ENCODE data around the gene GTSF1L.
"Not testable (repeated sequence)": the region's sequence is repeated elsewhere in the genome, so short reads cannot be mapped to it uniquely, and the experiment has no call there.

Gene GTSF1L

GRCh38 chr20:43766917-43767316, 40.1 kb upstream of the GTSF1L start:
- Mint-ChIP-seq H3K4me3 (no peak overlapping the region), H3K36me3 (ENCODE audit: low read depth) (no peaks in the 10 kb centered on the region), H3K9me3 (no peaks in the 10 kb centered on the region), H3K27ac (no peak overlapping the region), H3K27me3 (ENCODE audit: low read depth) (peaks cover 34% of the 10 kb centered on the region), H3K4me1 (no peaks in the 10 kb centered on the region)
- TF ChIP-seq CTCF (IDR thresholded peaks at IDR 0.05; ENCODE audit: unreplicated experiment in 3 of 3), result no peak

GRCh38 chr20:43766385-43766784, 39.6 kb upstream of the GTSF1L start:
- Mint-ChIP-seq H3K27me3 (ENCODE audit: low read depth) (peaks cover 30% of the 10 kb centered on the region), H3K36me3 (ENCODE audit: low read depth) (no peaks in the 10 kb centered on the region), H3K9me3 (no peaks in the 10 kb centered on the region), H3K27ac (no peak overlapping the region), H3K4me3 (no peak overlapping the region), H3K4me1 (no peaks in the 10 kb centered on the region)
- TF ChIP-seq CTCF (IDR thresholded peaks at IDR 0.05; ENCODE audit: unreplicated experiment in 3 of 3), result no peak

- Mint-ChIP-seq H3K4me3 (no peak overlapping the region), H3K27ac (no peak overlapping the region), H3K4me1 (no peaks in the 10 kb centered on the region), H3K36me3 (ENCODE audit: low read depth) (no peaks in the 10 kb centered on the region), H3K9me3 (no peaks in the 10 kb centered on the region), H3K27me3 (ENCODE audit: low read depth) (peaks cover 29% of the 10 kb centered on the region)
- TF ChIP-seq CTCF (IDR thresholded peaks at IDR 0.05; ENCODE audit: unreplicated experiment in 3 of 3), result no peak
These were observed 39.1 kb upstream of the GTSF1L start for GRCh38 chr20:43765916-43766315.

GRCh38 chr20:43762911-43763310, 36.1 kb upstream of the GTSF1L start:
- TF ChIP-seq CTCF (IDR thresholded peaks at IDR 0.05; ENCODE audit: unreplicated experiment in 3 of 3), result no peak
- Mint-ChIP-seq H3K36me3 (ENCODE audit: low read depth) (no peaks in the 10 kb centered on the region), H3K27me3 (ENCODE audit: low read depth) (peaks cover 38% of the 10 kb centered on the region), H3K27ac (no peak overlapping the region), H3K4me1 (no peaks in the 10 kb centered on the region), H3K9me3 (no peaks in the 10 kb centered on the region), H3K4me3 (no peak overlapping the region)

GRCh38 chr20:43761386-43762340, 34.9 kb upstream of the GTSF1L start:
- peaks cover 32% of the 10 kb centered on the region for H3K27me3 Mint-ChIP-seq (ENCODE audit: low read depth)
- no peaks in the 10 kb centered on the region for H3K4me1 Mint-ChIP-seq
- no peaks in the 10 kb centered on the region for H3K36me3 Mint-ChIP-seq (ENCODE audit: low read depth)
- H3K4me3 Mint-ChIP-seq, result no peak overlapping the region
- no peak overlapping the region for H3K27ac Mint-ChIP-seq
- H3K9me3 Mint-ChIP-seq, result no peaks in the 10 kb centered on the region
- TF ChIP-seq CTCF (IDR thresholded peaks at IDR 0.05; ENCODE audit: unreplicated experiment in 3 of 3), result no peak

- not testable (repeated sequence) for H3K36me3 Mint-ChIP-seq (ENCODE audit: low read depth); H3K27ac Mint-ChIP-seq; H3K9me3 Mint-ChIP-seq; H3K4me3 Mint-ChIP-seq; H3K4me1 Mint-ChIP-seq
- H3K27me3 Mint-ChIP-seq (ENCODE audit: low read depth), result peaks cover 36% of the 10 kb centered on the region
These were observed 31.1 kb upstream of the GTSF1L start for GRCh38 chr20:43757888-43758287.

All from nephron (organoid).